Gastrocnemius medialis (tissue), 4 donors: ENCODE data around the gene SMTNL2.

ENCODE experiments used
- POLR2A ChIP-seq, 2 donors: fragments of 450-650 bp; IDR thresholded peaks; one replicate each; pipeline ENCODE4 v1.6.1; 2017; ENCODE audit warnings: antibody characterized with exemption in 2 of 2, mild to moderate bottlenecking in 2 of 2, moderate library complexity in 2 of 2
- TF ChIP-seq, protein P1 (sequence below), 5 experiments: fragments of 450-650 bp in 3 of 5; fragments of 200-600 bp in 2 of 5; sonication (generic) in 2 of 5; IDR thresholded peaks in 4 of 5; conservative IDR thresholded peaks in 1 of 5; 1 replicate in 4 of 5; 2 replicates in 1 of 5; pipeline ENCODE4 v1.5.1; 2016 to 2019; ENCODE audit warnings: antibody characterized with exemption in 5 of 5, mild to moderate bottlenecking in 3 of 5, moderate library complexity in 3 of 5

DNA sequence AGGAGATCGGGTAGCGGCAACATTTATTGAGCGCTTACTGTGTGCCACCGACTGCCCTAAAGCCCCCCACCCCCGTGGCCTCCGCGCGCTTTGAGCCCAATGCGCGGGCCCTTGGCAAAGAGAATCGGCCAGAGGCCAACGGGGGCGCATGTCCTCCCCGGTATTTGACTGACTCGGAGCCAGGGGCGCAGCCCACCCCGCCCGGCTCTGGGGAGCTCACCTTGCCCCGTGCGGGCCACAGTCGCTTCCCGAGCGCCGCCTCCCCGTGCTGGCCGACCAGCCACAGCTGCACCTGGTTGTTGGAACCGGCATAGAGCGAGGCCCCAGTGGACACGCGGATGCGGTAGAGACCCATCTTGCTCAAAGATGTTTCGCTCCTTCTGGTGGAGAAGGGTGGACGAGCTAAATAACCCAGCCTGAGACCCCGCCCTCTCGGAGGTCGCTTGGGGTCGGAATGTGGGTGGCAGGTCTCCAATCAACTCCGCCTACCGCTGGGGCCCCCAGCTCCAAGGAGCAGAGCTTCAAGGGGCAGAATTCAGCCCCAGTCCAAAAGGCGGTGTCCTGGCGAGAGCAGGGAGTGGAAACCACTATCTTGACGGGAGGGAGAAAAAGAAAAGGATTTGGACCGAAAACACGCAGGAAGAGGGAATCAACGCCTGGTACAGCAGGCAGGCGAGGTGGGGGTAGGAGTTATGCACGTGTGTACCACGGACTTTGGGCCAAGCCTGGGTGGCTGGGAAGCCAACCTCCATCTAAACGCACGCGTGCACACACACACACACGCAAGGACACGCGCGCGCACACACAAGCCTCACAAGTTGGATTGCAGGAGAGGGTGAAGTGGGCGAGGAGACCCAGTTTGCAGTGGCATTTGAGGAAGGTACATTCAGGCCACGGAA lies 57.2 kb downstream of the SMTNL2 start, which contains the start of gene ALOX15:
- TF ChIP-seq, protein P1, sequence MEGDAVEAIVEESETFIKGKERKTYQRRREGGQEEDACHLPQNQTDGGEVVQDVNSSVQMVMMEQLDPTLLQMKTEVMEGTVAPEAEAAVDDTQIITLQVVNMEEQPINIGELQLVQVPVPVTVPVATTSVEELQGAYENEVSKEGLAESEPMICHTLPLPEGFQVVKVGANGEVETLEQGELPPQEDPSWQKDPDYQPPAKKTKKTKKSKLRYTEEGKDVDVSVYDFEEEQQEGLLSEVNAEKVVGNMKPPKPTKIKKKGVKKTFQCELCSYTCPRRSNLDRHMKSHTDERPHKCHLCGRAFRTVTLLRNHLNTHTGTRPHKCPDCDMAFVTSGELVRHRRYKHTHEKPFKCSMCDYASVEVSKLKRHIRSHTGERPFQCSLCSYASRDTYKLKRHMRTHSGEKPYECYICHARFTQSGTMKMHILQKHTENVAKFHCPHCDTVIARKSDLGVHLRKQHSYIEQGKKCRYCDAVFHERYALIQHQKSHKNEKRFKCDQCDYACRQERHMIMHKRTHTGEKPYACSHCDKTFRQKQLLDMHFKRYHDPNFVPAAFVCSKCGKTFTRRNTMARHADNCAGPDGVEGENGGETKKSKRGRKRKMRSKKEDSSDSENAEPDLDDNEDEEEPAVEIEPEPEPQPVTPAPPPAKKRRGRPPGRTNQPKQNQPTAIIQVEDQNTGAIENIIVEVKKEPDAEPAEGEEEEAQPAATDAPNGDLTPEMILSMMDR (IDR thresholded peaks at IDR 0.05 in 4 of 5, conservative IDR thresholded peaks at IDR 0.05 in 1 of 5): no peak
- no peak for TF ChIP-seq POLR2A (IDR thresholded peaks at IDR 0.05)
